HG02852 (cell line): ENCODE data around the gene ABCG8.

ENCODE experiments used
- ATAC-seq: cut with Tn5 transposase; IDR thresholded peaks from one replicate; pipeline ENCODE4 v1.9.1; 2021; ENCODE audit warnings: mild to moderate bottlenecking, moderate library complexity; ENCODE audit not compliant: unreplicated experiment

ABCG8 gene

DNA sequence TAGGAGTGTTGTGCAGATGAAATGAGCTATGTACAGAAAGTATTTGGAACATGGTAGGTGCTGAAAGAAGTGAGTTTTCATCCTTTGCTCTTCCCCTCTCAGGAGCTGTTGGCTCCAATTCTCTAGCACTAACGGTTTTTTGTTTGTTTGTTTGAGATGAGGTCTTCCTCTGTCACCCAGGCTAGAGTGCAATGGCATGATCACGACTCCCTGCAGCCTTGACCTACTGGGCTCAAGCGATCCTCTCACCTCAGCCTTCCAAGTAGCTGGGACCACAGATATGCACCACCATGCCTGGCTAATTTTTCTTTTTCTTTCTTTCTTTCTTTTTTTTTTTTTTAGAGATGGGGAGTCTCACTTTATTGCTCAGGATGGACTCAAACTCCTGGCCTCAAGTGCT is 12.9 kb upstream of the ABCG8 start:
- no peak for ATAC-seq

DNA sequence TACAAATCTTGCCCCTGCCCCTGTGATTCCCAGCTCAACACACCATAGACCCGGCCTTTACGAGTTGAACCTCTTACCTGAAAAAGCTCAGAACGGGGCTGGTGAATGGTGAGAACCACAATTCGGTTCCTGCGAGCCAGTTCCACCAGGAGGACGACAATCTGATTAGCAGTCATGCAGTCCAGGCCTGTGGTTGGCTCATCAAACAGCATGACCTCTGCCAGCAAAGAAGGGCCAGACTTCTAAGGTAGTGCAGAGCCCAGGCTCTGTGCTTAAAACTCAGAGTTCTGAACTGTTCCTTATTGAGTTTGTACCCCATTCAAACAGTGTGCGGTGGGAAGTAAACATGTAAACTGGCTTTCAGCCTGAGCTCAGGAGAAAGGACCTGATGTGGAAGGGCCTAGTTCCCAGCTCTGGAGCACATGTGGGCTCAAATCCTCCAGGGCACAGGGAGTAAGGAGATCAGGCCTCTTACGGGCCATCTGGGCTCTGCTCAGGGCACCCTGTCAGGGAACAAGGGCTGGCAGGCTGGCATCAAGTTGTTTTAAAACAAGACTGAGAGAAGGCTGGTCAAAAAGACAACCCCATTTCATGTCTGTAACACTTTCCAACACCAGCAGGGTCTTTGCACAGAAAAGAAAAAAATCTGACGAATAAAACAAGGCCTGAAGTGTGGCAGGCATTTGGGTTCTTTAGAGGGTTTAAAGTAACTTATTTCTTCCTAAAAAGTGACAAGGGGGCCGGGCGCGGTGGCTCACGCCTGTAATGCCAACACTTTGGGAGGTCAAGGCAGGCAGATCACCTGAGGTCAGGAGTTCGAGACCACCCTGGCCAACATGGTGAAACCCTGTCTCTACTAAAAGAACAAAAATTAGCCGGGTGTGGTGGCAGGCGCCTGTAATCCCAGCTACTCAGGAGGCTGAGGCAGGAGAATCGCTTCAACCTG is 12.2 kb upstream of the ABCG8 start:
- no peak for ATAC-seq

- no peak for ATAC-seq
These were observed 7.1 kb upstream of the ABCG8 start for GRCh38 chr2:43831543-43832294.

GRCh38 chr2:43832457-43832856 is 6.3 kb upstream of the ABCG8 start:
- no peak for ATAC-seq

- no peak for ATAC-seq
These were observed 1.7 kb upstream of the ABCG8 start for GRCh38 chr2:43837033-43837432.

- no peak for ATAC-seq
These were observed 776 bp upstream of the ABCG8 start for GRCh38 chr2:43837831-43838559.

GRCh38 chr2:43839776-43840564 is 1.2 kb downstream of the ABCG8 start:
- no peak for ATAC-seq

DNA sequence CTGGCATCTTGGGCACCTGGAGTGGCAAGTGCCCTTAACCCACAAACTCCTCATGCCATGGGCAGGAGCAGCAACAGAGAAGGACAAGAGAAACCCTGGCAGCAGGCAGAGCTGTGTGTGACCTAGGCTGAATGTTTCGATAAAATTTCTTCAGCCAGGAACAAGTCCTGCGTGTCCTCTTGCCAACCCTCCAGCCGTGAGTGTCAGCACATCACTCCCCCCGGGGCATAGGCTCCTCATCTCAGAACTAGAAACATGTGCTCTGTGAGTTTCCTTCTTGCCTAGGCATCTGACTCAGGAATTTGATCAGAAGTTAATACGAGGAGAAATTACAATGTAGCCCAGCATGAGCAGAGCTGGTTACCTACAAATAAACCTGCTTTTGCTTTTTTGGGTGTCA is 2.2 kb downstream of the ABCG8 start:
- ATAC-seq, result no peak

DNA sequence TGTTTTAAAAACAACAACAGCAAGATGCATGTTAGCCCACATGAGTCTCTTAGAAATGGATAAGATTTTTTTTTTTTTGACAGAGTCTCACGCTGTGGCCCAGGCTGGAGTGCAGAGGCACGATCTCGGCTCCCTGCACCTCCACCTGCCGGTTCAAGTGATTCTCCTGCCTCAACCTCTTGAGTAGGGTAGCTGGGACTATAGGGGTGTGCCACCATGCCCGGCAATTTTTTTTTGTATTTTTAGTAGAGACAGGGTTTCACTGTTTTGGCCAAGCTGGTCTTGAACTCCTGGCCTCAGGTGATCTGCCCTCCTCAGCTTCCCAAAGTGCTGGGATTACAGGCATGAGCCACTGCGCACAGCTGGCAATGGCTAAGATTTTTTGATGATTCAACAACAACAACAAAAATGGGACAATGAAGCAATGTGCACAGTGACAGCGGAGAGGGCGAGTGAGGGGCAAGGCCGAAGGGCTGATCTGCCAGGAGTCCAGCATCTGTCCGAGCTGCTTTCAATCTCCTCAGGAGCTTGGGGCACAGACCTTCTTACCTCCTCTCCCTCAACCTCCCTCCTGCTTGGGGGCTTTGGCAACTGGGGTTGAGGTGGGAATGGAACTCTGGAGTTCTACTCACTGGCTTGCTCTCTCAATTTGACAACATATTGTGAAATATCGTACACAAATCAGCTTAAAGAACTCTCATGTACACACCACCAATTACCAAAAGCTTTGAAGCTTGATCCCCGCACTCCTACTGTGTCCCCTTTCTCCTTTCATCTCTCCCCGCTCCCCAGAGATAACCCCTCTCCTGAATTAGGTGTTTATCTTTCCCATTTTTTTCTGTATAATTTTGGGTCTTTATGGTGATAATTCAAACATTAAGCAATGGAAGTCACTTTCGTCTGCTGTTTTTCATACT is 3.4 kb downstream of the ABCG8 start:
- no peak for ATAC-seq

- ATAC-seq, result no peak
These were observed 4.1 kb downstream of the ABCG8 start for GRCh38 chr2:43842866-43843226.

DNA sequence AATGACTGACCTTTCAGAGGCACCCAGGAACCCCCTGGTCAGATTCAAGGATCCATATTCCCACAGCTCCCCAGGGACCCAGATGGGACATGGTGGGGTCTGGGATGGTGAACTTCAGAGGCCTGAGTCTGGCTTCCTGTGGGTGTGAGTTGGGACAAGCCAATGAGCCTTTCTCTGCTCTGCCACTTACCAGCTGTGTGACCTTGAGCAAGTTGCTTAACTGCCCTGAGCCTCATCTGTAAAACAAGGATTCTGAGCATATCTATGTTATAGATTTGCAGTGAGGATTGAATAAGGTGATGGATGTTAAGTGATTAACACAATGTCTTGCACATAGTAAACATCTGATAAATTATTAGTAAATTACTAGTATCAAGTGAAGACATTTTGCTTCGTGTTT is 6.4 kb downstream of the ABCG8 start:
- ATAC-seq, result no peak

DNA sequence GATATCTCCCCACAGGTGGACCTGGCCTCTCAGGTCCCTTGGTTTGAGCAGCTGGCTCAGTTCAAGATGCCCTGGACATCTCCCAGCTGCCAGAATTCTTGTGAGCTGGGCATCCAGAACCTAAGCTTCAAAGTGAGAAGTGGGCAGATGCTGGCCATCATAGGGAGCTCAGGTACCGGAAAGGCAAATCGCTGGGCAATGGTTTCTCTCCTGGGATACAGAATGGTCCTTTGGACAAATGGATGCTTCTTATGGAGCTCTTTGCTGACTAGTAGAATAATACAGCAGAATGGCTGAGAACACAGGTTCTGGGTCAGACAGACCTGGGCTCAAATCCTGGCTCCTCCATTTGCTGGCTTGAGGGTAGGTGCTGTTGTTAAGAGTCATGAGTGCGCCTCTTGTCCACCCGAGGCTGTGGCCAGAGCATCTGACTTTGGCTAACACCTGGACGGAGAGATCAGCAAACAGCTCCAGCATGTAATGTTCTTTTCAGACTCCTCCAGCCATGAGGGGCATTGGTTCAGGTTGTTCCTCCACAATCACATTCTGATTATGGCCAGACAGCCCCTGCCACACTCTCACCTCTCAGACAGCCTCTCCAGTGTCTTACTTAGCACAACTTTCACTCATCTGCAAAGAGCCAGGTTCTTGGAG is 7.5 kb downstream of the ABCG8 start:
- no peak for ATAC-seq

DNA sequence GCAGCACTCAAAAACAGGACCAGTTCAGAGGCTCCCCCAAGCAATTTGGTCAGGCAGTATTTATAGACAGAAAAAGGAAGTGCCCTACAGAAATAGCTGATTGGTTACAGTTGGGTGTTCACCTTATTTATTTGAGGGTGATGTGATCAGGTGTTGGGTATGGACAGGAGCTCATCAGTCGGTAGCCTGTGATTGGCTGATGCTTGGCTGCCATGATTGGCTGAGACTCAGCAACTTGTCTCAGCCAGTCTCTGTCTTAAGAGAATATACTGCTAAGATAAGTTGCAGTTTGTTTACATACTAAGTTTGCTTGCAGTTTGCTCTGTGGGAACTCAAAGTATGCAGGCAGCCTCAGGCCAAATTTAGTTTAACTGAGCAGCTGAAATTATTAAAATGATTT is 9.4 kb downstream of the ABCG8 start:
- ATAC-seq, result no peak

DNA sequence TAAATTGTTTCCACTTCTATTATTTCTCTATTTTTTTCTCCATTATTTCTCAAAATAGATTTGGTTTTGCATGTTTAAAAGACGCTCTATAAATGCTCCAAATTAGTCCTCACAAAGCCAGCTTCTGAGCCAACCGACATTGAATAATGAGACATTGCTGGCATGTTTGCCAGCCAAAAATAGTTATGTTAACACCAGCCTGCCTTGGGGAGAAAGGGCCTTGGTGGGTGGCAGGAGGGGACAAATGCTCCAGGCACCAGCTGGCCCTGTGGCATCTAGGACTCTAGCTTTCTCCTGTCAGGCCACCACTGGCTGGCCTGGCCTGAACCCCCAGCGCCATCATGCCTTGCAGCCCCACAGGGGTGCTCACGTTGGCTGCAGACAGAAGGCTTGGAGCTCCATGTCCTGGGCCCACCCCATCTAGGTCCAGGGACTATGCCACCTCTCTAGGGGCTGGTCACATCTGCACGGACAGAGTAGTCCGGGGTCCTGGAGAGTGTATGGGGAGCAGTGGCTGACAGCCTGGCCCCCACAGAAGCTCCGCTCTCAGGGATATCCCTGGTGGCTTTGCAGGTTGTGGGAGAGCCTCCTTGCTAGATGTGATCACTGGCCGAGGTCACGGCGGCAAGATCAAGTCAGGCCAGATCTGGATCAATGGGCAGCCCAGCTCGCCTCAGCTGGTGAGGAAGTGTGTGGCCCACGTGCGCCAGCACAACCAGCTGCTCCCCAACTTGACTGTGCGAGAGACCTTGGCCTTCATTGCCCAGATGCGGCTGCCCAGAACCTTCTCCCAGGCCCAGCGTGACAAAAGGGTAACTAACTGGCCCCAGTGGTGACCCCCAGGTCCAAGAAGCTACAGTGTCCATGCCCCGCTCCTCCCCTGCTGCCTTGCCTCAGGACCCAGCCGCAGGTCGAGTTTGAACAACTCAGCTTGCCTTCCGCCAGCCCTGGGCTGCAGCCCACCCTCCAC is 12.5 kb downstream of the ABCG8 start:
- no peak for ATAC-seq

GRCh38 chr2:43852196-43852730 is 13.5 kb downstream of the ABCG8 start:
- no peak for ATAC-seq

DNA sequence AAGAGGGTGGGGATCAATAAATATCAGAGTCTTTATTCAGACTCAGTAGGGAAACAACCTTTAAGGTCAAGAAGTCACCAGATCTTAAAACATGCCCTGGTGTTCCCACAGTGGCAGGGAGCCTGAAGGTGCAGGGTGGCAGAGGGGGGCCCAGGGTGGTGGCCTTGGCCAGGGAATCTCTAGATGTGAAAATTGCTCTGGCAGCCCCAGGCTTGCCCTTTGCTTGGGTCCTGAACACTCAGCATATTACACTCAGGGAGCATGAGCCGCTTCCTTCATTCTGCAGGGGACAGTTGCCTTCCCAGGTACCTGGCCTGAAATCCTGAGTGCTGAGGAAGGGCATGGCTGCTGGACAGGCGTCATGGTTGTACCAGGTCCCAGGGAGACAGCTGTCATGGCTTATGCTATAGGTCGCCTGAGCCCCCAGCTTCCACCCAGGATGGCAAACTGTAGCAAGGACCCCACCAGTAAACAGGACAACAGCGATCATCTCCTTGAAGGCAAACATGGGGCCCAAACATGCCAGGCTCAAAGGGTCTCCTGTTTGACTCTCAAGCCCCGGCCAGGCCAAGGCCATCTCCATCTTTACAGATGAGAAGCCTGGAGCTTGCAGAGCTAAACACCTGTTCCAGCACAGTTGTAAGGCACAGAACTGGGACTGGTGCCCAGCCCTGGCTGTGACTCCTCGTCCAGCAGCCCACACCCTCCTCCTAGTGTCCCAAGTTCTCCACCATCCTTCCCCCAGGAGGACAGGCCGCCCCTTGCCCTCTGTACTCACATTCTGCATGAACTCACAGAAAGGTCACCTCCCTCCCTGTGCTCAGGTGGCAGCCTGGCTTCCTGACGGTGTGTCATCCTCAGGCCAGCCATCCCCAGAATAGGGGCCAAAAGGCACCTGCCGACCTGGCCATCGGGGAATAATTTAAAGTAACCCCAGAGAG is 14.6 kb downstream of the ABCG8 start:
- ATAC-seq, result no peak

DNA sequence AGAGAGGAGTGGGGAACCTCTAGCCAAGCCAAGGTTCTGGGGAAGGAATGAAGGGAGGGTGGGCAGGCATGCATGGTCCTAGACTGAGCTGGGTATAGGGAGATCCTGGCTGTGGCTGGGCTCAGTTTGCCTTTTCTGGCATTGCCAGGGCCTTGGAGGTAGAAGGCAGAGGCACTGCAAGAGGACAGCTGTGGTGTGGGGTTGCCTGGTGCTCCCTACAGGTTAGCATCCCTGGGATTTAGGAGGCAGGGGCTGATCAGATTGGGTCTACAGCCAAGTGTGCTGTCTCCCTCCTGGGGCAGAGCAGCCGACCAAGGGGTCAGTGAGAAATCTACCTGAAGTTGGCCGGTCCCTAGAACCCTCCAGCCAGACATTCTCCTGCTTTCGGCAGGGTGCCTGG is 15.9 kb downstream of the ABCG8 start:
- no peak for ATAC-seq
